D721Med (cell line): ENCODE measurements around the gene PLEKHM1.

Source experiments
- DNase-seq: peaks from one replicate; pipeline ENCODE4 v3.0.0; 2011; ENCODE audit warnings: low spot score; ENCODE audit not compliant: insufficient read length
- FAIRE-seq: peaks from 2 replicates; lab custom pipeline; 2011; peaks lifted over from hg19 to GRCh38; lab: Jason Lieb, UNC
- TF ChIP-seq, protein P1 (sequence below): IDR thresholded peaks from 2 replicates; pipeline ENCODE4 v1.5.1; 2012; ENCODE audit warnings: mild to moderate bottlenecking, control low read depth; ENCODE audit not compliant: insufficient read depth; ENCODE audit errors: missing control alignments

Gene PLEKHM1

DNA sequence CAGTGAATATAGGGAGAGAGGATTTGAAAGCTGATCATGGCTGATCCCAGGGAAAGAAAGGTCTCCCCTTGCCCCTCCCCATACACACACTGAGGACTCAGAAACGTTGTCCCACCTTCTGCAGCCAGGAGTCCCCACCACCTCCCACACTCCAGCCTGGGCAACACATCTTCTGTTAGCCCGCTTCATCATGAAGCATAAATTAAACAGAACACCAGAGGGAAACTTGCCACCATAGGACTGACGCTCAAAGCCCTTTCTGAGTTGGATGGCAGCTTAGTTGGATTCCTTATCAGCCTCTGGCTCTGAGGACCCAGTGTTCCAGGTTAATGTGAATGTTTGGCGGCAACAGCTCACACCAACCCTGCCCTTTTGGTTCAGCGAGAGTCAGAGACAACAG is 91.7 kb downstream of the PLEKHM1 start:
- TF ChIP-seq, protein P1, sequence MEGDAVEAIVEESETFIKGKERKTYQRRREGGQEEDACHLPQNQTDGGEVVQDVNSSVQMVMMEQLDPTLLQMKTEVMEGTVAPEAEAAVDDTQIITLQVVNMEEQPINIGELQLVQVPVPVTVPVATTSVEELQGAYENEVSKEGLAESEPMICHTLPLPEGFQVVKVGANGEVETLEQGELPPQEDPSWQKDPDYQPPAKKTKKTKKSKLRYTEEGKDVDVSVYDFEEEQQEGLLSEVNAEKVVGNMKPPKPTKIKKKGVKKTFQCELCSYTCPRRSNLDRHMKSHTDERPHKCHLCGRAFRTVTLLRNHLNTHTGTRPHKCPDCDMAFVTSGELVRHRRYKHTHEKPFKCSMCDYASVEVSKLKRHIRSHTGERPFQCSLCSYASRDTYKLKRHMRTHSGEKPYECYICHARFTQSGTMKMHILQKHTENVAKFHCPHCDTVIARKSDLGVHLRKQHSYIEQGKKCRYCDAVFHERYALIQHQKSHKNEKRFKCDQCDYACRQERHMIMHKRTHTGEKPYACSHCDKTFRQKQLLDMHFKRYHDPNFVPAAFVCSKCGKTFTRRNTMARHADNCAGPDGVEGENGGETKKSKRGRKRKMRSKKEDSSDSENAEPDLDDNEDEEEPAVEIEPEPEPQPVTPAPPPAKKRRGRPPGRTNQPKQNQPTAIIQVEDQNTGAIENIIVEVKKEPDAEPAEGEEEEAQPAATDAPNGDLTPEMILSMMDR = no peak
- no peak for DNase-seq
- FAIRE-seq = no peak

DNA sequence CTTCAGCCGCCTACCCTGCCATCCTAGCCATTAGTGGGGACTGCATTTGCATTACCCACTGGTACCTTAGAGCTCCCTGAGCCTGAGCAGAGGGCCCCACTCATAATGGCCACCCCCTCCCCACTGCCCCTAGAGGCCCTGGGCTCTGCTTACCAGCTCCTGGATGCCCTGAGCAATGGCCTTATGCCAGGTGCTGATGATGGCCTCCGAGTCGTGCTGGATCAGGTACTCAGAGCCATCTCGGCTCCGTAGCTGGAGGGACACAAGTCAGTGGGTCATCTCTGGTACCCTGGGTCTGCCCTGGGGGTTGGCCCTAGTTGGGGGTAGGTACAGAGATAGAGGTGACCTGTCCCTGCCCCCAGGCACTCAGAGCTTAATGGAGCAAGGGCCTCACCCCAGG is 92.7 kb downstream of the PLEKHM1 start:
- no peak for FAIRE-seq
- DNase-seq = no peak
- TF ChIP-seq, protein P1 = no peak

DNA sequence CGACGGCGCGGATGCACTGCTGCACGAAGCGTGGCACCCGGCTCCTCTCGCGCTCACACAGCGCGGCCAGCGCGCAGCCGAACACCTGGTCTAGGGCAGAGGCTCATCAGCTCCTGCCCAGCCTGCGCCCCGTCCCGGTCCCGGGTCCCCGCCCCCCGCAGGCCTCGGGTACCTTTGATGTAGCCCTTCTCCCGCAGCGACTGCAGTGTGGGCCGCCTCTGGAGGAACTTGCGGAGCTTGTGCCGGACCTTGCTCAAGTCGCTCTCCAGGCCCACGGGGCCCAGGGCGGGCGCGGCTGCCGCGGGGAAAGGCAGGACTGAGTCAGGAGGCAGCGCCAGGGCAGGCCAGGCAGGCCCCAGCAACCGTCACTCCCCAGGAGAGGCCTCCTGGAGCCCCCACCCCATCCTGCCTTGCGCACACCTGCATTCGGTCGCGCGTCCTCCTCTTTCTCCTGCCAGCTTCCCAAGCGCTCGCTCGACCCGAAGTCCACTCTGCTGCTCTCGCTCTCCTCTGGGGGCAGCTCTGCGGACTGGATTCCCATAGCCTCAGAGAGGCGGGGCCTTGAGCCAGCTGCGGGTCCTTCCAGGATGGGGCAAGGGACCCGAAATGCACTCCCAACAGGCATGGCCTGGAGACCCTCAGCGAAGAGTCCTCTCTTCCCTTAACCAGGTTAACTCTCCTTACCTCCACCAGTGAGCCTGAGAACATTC is 93.9 kb downstream of the PLEKHM1 start:
- no peak for FAIRE-seq
- DNase-seq = no peak
- TF ChIP-seq, protein P1 = no peak

DNA sequence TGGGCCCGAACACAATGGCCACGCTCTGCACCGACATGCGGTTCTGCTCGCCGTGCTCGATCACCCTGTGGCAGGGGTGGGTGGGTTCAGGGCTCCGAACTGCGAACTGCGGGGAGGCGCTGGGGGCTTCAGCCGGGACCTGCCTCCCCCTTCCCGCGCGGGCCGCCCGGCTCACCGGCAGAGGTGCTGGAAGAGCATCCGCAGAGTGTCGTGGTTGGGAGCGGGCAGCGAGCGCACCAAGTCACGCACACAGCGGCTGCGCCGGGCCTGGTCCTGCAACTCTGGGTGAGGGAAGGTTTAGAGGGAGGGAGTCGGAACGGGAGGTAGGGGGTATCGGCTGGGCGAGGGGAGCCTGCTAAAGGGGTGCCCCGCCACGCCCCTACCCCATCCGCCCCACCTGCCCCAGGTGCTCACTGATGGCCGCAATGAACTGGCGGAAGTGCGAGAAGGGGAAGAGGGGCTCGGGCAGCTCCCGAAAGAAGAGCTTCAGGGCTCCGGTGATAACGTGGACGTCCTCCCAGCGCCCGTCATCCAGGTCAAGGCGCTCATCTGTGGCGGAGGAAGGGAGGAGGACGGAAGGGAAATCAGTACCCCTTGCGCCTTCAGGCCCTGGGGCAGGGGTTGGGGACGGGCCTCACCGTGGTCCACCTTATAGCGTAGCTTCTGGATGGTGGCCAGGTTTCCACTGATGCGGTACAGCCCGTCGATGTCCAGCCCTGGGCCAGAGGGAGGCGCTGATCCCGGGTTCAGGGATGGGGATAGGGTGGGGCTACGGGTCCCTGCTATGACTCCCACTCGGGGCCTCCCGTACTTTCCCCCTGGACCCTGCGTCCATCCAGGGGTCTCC is 94.7 kb downstream of the PLEKHM1 start:
- TF ChIP-seq, protein P1 = no peak
- DNase-seq (no peak), FAIRE-seq (no peak)

DNA sequence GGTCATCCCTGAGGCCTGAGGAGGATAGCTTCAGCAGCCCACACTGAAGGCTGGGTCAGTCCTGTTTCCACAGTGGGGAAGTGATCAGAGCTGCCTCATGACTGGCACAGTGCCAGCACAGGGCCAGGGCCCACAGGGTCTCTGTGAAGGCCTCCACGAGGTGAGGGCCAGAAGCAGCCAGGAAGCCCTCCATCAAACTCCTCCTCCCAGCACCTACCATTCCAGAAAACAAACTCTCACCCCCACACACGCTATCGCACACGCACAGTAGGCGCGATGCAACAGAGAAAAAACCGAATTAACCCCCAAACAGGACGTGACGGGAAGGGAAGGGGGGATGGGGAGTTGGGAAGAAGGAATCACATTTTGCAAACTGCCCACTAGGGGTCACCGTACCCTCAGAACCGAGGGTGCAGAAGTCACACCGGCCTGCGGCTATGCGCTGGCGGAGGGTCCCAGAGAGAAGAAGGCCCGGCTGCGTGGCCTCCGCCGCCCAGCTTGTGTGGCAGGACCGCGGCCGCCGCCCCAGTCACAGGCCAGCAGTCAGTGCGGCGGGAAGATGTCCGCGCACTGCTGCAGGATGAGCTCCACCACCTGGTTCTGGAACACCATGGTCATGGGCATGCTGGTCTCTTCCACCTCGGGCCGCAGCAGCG is 95.5 kb downstream of the PLEKHM1 start:
- TF ChIP-seq, protein P1 = peak; percentile 86
- peak; percentile 98 for DNase-seq
- no peak for FAIRE-seq

DNA sequence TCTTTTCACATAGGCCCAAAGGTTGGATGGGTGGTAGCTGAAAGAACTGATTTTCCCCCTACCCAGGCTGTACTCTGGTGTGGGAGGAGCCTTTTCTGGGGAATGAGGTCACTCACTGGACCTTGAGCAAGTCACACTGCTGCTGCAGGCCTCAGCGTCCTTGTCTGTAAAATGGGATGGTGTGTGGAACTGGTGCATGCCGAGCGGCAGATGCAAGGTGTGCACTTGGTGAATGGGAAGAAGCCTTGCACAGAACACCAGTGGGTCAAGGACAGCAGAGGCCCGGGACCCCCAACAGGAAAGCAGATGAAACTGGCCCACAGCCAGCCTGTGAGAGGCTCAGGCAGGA is 96.0 kb downstream of the PLEKHM1 start:
- DNase-seq = no peak
- no peak for FAIRE-seq
- TF ChIP-seq, protein P1 = no peak

DNA sequence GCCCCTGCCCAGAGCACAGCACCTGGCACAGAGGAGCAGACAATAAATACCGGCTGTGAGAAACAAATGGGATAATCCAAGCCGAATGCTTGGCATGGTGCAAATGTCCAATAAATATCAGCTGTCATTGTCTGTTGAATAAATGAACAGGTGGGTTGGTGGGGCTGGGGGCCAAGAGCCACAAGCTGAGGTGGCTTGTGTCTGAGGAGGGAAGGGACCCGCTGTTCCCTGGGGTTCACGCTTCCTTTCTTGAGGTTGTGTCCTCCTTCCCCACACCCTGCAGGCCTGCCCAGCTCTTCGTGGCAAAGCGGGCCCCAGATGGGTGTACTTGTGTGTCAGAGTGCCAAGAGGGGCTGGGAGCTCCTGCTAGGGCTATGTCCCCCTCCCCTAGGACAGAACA is 96.4 kb downstream of the PLEKHM1 start:
- DNase-seq (no peak), FAIRE-seq (no peak)
- TF ChIP-seq, protein P1 = no peak
